ENCODE results near the gene ZFPM1. TPM values are rescaled to one million over a fixed set of nuclear protein-coding genes. Genes with fewer than 3 reads are reported as not detected.
A peak's percentile ranks its signal among the peaks of the same experiment; 100 is the strongest.

The ZFPM1 gene
- total RNA-seq, 1 donor from 2014 or later = 0.79 TPM

DNA sequence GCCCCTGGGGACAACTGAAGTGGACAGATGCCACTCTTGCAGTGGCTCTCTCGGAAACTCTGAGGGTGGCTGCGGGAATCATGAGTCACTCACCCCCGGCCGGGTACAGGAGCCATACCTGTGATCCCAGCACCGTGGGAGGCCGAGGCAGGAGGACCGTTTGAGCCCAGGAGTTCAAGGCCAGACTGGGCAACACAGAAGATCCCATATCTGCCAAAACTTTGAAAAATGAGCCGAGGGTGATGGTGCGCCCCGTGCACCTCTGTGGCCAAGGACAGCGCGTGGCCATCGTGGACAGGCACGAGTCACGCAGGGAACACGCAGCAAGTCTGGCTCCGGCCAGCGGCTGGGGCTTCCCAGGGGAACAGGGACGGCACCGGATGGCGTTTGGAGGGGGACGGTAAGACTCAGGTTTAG, 75.8 kb downstream of the ZFPM1 start:
- H3K27me3 ChIP-seq (ENCODE audit: control insufficient read depth, insufficient read depth, low read length) = no peaks in the 10 kb centered on the region
- no peak overlapping the region for H3K4me3 ChIP-seq (ENCODE audit: low read depth, low read length)
- H3K36me3 ChIP-seq (ENCODE audit: control insufficient read depth, insufficient read depth, low read length) = no peaks in the 10 kb centered on the region
- no peak for DNase-seq (ENCODE audit: low read depth)
- no peak for FAIRE-seq
- TF ChIP-seq, protein P1, sequence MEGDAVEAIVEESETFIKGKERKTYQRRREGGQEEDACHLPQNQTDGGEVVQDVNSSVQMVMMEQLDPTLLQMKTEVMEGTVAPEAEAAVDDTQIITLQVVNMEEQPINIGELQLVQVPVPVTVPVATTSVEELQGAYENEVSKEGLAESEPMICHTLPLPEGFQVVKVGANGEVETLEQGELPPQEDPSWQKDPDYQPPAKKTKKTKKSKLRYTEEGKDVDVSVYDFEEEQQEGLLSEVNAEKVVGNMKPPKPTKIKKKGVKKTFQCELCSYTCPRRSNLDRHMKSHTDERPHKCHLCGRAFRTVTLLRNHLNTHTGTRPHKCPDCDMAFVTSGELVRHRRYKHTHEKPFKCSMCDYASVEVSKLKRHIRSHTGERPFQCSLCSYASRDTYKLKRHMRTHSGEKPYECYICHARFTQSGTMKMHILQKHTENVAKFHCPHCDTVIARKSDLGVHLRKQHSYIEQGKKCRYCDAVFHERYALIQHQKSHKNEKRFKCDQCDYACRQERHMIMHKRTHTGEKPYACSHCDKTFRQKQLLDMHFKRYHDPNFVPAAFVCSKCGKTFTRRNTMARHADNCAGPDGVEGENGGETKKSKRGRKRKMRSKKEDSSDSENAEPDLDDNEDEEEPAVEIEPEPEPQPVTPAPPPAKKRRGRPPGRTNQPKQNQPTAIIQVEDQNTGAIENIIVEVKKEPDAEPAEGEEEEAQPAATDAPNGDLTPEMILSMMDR (IDR thresholded peaks at IDR 0.05; ENCODE audit: insufficient read depth, low read length, severe bottlenecking) = no peak

DNA sequence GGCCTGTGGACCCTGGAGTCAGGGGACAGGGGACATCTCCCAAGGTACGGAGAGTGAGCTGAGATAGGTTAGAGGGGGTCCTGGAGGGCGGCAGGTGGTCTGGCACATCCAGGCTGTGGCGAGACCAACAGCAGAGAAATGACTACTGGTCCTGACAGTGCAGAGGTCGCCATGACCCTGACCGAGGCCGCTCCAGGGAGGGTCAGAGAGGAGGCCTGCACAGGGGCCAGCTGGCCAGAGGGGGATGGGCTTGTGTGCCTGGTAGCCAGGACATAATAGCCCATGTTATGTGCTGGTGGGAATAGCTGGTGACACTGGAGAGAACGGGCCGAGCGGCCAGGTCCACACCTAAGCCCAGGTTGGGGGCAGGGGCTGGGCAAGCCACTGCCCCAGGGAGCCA, 76.5 kb downstream of the ZFPM1 start:
- TF ChIP-seq, protein P1 (IDR thresholded peaks at IDR 0.05; ENCODE audit: insufficient read depth, low read length, severe bottlenecking) = no peak
- no peaks in the 10 kb centered on the region for H3K36me3 ChIP-seq (ENCODE audit: control insufficient read depth, insufficient read depth, low read length)
- DNase-seq (ENCODE audit: low read depth) (no peak), FAIRE-seq (no peak)
- no peak overlapping the region for H3K4me3 ChIP-seq (ENCODE audit: low read depth, low read length)
- H3K27me3 ChIP-seq (ENCODE audit: control insufficient read depth, insufficient read depth, low read length) = no peaks in the 10 kb centered on the region

DNA sequence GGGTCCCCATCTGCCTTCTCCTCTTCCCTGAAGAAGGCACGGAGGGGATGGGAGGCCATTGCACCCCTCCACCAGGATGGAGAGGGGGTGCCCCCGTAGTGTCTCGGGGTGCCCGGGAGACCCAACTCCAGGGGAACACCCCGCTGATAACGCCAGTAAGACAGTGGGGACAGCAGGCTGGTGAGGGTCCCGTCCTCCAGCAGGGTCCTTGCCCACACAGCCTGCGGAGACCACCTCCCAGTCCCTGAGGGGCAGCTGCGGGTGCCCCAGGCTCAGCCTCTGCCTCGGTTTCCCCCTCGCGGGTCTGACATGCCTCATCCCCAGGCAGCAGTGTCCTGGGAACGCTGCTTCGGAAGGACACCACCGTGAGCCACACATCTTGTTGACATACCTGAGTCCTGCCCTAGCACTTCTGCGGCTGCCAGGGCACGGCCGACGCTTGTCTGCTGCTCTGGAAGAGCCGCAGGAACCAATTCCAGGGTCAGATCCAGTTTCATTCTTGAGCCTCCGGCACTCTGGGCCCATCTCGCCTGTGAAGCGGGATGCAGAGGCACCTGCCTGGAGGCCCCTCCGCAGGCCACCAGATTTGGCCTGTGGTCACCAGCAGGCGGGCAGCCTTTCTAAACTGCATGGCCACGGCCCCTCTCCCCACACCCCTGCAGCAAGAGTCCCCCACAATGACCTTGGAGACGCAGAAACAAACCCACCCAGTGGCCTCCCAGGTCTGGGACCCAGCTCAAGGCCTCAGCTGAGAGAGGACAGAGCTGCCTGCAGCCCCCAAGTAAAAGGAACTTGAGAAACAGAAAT, 77.2 kb downstream of the ZFPM1 start:
- TF ChIP-seq, protein P1 (IDR thresholded peaks at IDR 0.05; ENCODE audit: insufficient read depth, low read length, severe bottlenecking) = no peak
- FAIRE-seq (no peak), DNase-seq (ENCODE audit: low read depth) (no peak)

DNA sequence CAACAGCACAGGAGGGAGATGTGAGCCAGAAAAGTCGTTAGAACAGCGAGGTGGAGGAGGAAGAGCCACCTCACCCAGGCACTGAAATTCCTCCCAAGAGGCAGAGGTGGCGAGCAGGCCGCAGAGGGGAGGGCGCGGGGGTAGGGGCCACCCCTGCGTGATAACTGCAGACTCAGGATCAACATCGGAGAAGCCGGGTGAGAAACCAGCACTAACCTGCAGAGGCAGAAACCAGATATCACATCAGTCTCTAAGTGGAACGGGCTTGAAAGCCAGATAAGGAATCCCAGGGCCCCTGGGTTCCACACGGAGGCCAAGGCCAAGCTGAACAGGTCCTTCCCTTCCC, 77.8 kb downstream of the ZFPM1 start:
- Histone ChIP-seq H3K36me3 (ENCODE audit: control insufficient read depth, insufficient read depth, low read length) (no peaks in the 10 kb centered on the region), H3K4me3 (ENCODE audit: low read depth, low read length) (no peak overlapping the region), H3K27me3 (ENCODE audit: control insufficient read depth, insufficient read depth, low read length) (no peaks in the 10 kb centered on the region)
- FAIRE-seq (no peak), DNase-seq (ENCODE audit: low read depth) (no peak)
- TF ChIP-seq, protein P1 (IDR thresholded peaks at IDR 0.05; ENCODE audit: insufficient read depth, low read length, severe bottlenecking) = no peak

More for the DNA sequence above, 77.2 kb downstream of the ZFPM1 start:
- Histone ChIP-seq H3K4me3 (ENCODE audit: low read depth, low read length) (no peak overlapping the region), H3K36me3 (ENCODE audit: control insufficient read depth, insufficient read depth, low read length) (no peaks in the 10 kb centered on the region), H3K27me3 (ENCODE audit: control insufficient read depth, insufficient read depth, low read length) (no peaks in the 10 kb centered on the region)

DNA sequence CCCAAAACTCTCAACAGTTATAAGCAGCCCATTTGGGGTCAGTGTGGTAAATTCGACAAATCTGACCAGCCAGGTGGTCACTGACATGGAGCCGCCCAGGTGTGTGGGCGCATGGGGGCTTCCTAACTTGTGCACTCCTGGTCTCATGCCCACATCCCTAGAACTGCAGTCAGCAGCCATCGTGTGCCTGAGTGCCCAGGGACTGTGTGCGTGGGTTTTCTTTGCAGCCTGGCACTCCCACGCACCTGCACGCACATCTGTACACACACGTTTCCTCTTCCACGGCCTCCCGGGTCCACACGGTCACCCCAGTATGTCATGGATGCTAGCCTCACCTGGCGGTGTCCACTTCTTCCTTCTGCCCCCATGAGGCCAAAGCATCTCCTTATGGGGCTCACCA, 78.3 kb downstream of the ZFPM1 start:
- FAIRE-seq = peak; percentile 13
- H3K36me3 ChIP-seq (ENCODE audit: control insufficient read depth, insufficient read depth, low read length) = no peaks in the 10 kb centered on the region

More for the DNA sequence above, 78.3 kb downstream of the ZFPM1 start:
- no peaks in the 10 kb centered on the region for H3K27me3 ChIP-seq (ENCODE audit: control insufficient read depth, insufficient read depth, low read length)
- TF ChIP-seq, protein P1 (IDR thresholded peaks at IDR 0.05; ENCODE audit: insufficient read depth, low read length, severe bottlenecking) = no peak
- DNase-seq (ENCODE audit: low read depth) = no peak
- no peak overlapping the region for H3K4me3 ChIP-seq (ENCODE audit: low read depth, low read length)

Data from bronchial epithelial cell (primary cell).